Measurements from ENCODE around the gene TNFRSF11A.

DNA sequence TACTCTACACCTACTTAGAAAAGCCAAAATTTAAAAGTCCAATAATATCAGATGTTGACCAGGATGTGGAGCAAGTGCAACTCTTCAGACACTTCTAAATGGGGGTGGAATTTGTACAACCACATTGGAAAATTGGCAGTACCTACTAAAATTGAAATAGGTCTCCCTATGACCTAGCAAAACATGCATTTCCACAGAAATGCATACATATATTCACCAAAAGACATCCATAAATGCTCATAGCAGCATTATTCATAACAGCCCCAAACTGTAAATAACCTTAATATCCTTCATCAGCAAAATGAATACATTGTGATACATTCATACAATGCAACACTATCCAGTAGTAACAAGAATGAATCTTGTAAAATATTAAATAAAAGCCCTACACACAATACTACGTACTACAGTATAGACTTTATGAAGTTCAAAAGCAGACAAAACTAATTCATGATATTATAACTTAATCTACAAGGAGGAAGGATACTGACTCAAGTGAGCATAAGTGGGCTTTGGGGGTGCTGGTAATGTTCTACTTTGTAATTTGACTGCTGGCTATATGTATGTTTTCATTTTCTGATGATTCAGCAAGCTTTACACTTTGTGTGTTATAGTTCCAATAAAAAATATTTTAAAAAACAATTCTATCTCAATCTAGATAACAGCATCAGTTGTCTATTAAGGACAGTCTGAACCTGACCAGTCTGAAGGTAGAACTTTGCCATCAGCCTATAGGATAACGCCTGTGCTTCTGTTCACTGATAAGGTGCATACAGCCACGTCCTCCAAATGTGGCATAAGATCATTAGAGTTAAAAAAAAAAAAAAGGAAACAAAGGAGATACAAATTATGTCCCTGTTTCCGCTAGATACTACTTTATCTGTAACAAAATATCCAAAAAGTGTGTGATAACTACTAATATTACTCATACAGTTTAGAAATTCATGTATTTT is 6.6 kb upstream of the TNFRSF11A start:
- TF ChIP-seq CTCF (conservative IDR thresholded peaks at IDR 0.05) = no peak
- TF ChIP-seq EZH2 (IDR thresholded peaks at IDR 0.05; ENCODE audit: low read depth) = no peak
